ENCODE results near the gene PTN. TPM values are rescaled to one million over a fixed set of nuclear protein-coding genes. Genes with fewer than 3 reads are reported as not detected.

The PTN gene
- total and polyA plus RNA-seq, 12 donors = 2.1 to 14.6 (median 5.5) TPM

- no peaks in the 10 kb centered on the region for H3K9me3 ChIP-seq (replicated peaks in 1 of 3)
- TF ChIP-seq POLR2A (IDR thresholded peaks at IDR 0.05) (no peak), CTCF (IDR thresholded peaks at IDR 0.05) (no peak)
- no peaks in the 10 kb centered on the region for H3K36me3 ChIP-seq (replicated peaks in 1 of 2)
- no peaks in the 10 kb centered on the region for H3K4me1 ChIP-seq (replicated peaks in 1 of 2)
- intact Hi-C loops (cut with DNase I) = no loop called here
- 66 to 81% (median 74%) methylated on average over 6 of the region's 6 CpGs for WGBS, 4 donors
- no peaks in the 10 kb centered on the region for H3K27me3 ChIP-seq
- no peak overlapping the region for H3K27ac ChIP-seq
- H3K4me3 ChIP-seq = no peak overlapping the region
- DNase-seq = no peak
Observed at GRCh38 chr7:137345799-137346449, 2.4 kb upstream of the PTN start.

GRCh38 chr7:137342828-137343261, 688 bp downstream of the PTN start:
- Histone ChIP-seq H3K4me3 (peak overlapping the region in 1 of 4 donors; percentile 32), H3K27ac (no peak overlapping the region), H3K9me3 (replicated peaks in 1 of 3) (no peaks in the 10 kb centered on the region), H3K4me1 (replicated peaks in 1 of 2) (no peaks in the 10 kb centered on the region), H3K27me3 (no peaks in the 10 kb centered on the region), H3K36me3 (replicated peaks in 1 of 2) (no peaks in the 10 kb centered on the region)
- intact Hi-C loops (cut with DNase I) = no loop called here
- DNase-seq = no peak
- TF ChIP-seq CTCF (IDR thresholded peaks at IDR 0.05) (no peak), POLR2A (IDR thresholded peaks at IDR 0.05) (no peak)
- 31 to 50% (median 41%) methylated on average over 5 of the region's 5 CpGs for WGBS, 4 donors

GRCh38 chr7:137342265-137342664, 1.3 kb downstream of the PTN start:
- TF ChIP-seq POLR2A (IDR thresholded peaks at IDR 0.05) (no peak), CTCF (IDR thresholded peaks at IDR 0.05) (no peak)
- 47 to 84% (median 61%) methylated on average over 3 of the region's 3 CpGs for WGBS, 4 donors
- H3K27ac ChIP-seq = no peak overlapping the region
- no peaks in the 10 kb centered on the region for H3K27me3 ChIP-seq
- no peaks in the 10 kb centered on the region for H3K36me3 ChIP-seq (replicated peaks in 1 of 2)
- H3K4me3 ChIP-seq = no peak overlapping the region
- no peaks in the 10 kb centered on the region for H3K4me1 ChIP-seq (replicated peaks in 1 of 2)
- intact Hi-C loops (cut with DNase I) = no loop called here
- H3K9me3 ChIP-seq (replicated peaks in 1 of 3) = no peaks in the 10 kb centered on the region
- DNase-seq = no peak

- Histone ChIP-seq H3K9me3 (replicated peaks in 1 of 3) (no peaks in the 10 kb centered on the region), H3K4me3 (no peak overlapping the region), H3K36me3 (replicated peaks in 1 of 2) (no peaks in the 10 kb centered on the region), H3K4me1 (replicated peaks in 1 of 2) (no peaks in the 10 kb centered on the region), H3K27me3 (no peaks in the 10 kb centered on the region), H3K27ac (no peak overlapping the region)
- TF ChIP-seq CTCF (IDR thresholded peaks at IDR 0.05) = peak in 1 of 6 experiments; percentile 10
- no peak for TF ChIP-seq POLR2A (IDR thresholded peaks at IDR 0.05)
- DNase-seq = no peak
- intact Hi-C loops (cut with DNase I) = no loop called here
- WGBS, 4 donors = 51 to 73% (median 63%) methylated on average over 2 of the region's 2 CpGs
Observed at GRCh38 chr7:137337902-137338301, 5.6 kb downstream of the PTN start.

Data from adrenal gland (tissue), 12 donors.